ENCODE results near the gene THY1. TPM values are rescaled to one million over a fixed set of nuclear protein-coding genes. Genes with fewer than 3 reads are reported as not detected.

Gene THY1
- total RNA-seq, 1 experiment from 2014 or later = 1.1 TPM

DNA sequence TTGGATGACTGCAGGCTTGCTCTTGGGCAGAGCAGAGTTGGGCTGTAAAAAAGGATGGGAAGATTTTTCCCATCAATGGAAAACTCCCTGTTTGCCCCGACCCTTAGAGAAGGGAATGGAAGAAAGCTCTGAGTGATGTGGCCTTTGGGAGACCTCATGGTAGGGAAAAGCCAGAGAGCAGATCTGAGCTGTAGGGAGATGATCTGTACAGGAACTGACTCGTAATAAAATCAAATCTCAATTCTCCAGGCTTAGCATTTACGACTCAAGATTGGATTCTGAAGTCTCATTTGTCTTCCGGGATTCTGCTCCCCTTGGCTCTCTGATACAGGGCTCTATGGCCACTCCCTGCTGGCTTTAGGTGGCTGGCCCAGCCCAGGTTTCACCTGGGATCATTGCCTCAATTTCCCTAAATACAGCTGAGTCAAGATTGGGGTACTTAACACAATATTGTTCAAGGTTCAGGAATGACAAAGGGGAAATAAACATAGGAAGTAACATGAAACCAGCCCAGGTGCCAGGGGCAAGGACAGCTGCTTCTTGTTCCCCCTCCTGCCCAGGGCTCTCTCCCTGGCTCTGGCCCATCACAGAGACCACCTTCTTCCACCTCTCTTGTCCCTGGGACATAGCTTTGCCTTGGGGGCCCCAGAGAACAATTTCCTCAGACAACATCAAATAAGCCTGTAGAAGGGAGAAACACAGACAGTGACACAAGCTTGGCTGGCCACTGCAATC, 38.4 kb upstream of the THY1 start:
- no peaks in the 10 kb centered on the region for H3K27me3 ChIP-seq (ENCODE audit: insufficient read depth, low read length)
- H3K79me2 ChIP-seq (ENCODE audit: insufficient read depth, low read length) = no peaks in the 10 kb centered on the region
- ChIA-PET RAD21 (ENCODE audit: low non-redundant PET in 1 of 2, low total read pairs in 2 of 2, uncharacterized antibody in 2 of 2, unreplicated experiment in 2 of 2) (no interaction called here), CTCF (interaction anchor here (0.8 to 1.2 kb wide), 2 partner anchors 105 to 121 kb away, joined by 3 read pairs; no protein-coding TSS in a partner anchor), POLR2A (no interaction called here)
- no peaks in the 10 kb centered on the region for H3K9me3 ChIP-seq (ENCODE audit: control insufficient read depth in 1 of 2, insufficient read depth in 1 of 2, low read depth in 1 of 2, low read length in 2 of 2)
- no peak for TF ChIP-seq POLR2AphosphoS5 (IDR thresholded peaks at IDR 0.05; ENCODE audit: low read depth, low read length)
- TF ChIP-seq YY1 (IDR thresholded peaks at IDR 0.05; ENCODE audit: extremely low read depth, insufficient replicate concordance, low read depth, low read length) = no peak
- TF ChIP-seq SIN3A (IDR thresholded peaks at IDR 0.05; ENCODE audit: low read depth) = no peak
- TF ChIP-seq ZFX (IDR thresholded peaks at IDR 0.05) = no peak
- TF ChIP-seq, protein P1, sequence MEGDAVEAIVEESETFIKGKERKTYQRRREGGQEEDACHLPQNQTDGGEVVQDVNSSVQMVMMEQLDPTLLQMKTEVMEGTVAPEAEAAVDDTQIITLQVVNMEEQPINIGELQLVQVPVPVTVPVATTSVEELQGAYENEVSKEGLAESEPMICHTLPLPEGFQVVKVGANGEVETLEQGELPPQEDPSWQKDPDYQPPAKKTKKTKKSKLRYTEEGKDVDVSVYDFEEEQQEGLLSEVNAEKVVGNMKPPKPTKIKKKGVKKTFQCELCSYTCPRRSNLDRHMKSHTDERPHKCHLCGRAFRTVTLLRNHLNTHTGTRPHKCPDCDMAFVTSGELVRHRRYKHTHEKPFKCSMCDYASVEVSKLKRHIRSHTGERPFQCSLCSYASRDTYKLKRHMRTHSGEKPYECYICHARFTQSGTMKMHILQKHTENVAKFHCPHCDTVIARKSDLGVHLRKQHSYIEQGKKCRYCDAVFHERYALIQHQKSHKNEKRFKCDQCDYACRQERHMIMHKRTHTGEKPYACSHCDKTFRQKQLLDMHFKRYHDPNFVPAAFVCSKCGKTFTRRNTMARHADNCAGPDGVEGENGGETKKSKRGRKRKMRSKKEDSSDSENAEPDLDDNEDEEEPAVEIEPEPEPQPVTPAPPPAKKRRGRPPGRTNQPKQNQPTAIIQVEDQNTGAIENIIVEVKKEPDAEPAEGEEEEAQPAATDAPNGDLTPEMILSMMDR (IDR thresholded peaks at IDR 0.05 in 2 of 3, conservative IDR thresholded peaks at IDR 0.05 in 1 of 3; ENCODE audit: borderline replicate concordance in 1 of 3, insufficient read depth in 1 of 3, low read depth in 2 of 3, low read length in 2 of 3) = no peak
- TF ChIP-seq, protein P2, sequence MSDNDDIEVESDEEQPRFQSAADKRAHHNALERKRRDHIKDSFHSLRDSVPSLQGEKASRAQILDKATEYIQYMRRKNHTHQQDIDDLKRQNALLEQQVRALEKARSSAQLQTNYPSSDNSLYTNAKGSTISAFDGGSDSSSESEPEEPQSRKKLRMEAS (IDR thresholded peaks at IDR 0.05) = no peak
- TF ChIP-seq EZH2phosphoT487 (IDR thresholded peaks at IDR 0.05; ENCODE audit: borderline replicate concordance) = no peak
- no peak for TF ChIP-seq ZNF274 (IDR thresholded peaks at IDR 0.05; ENCODE audit: low read depth, low read length)
- TF ChIP-seq CEBPB (IDR thresholded peaks at IDR 0.05; ENCODE audit: low read depth) = no peak
- TF ChIP-seq ELF1 (IDR thresholded peaks at IDR 0.05; ENCODE audit: borderline replicate concordance, low read depth) = no peak
- TF ChIP-seq SP1 (IDR thresholded peaks at IDR 0.05; ENCODE audit: low read depth) = no peak
- TF ChIP-seq TCF7L2 (IDR thresholded peaks at IDR 0.05; ENCODE audit: borderline replicate concordance, extremely low read depth, insufficient read depth, insufficient read length) = no peak
- no peak for TF ChIP-seq SRF (IDR thresholded peaks at IDR 0.05; ENCODE audit: low read depth)
- no peak for TF ChIP-seq FOSL1 (IDR thresholded peaks at IDR 0.05; ENCODE audit: low read depth)
- no peaks in the 10 kb centered on the region for H4K20me1 ChIP-seq (ENCODE audit: insufficient read depth)
- BruUV-seq (replicated peaks) = no TSS peak
- H3K9ac ChIP-seq (ENCODE audit: low read length) = no peak overlapping the region
- no peak overlapping the region for H2AFZ ChIP-seq (ENCODE audit: low read depth, low read length, poor library complexity, severe bottlenecking)
- H3K27ac ChIP-seq (ENCODE audit: low read depth, low read length) = no peak overlapping the region
- H3K9me2 ChIP-seq (ENCODE audit: insufficient read depth) = no peaks in the 10 kb centered on the region
- peaks cover 7 to 11% of the 10 kb centered on the region in 2 experiments; a peak in 2 of 4 replicates for H3K4me1 ChIP-seq (ENCODE audit: control insufficient read depth in 1 of 2, insufficient read depth in 2 of 2, low read length in 2 of 2)
- H3K4me3 ChIP-seq (replicated peaks in 1 of 2; ENCODE audit: low read depth in 1 of 2, low read length in 2 of 2) = no peak overlapping the region
- no peak overlapping the region for H3K4me2 ChIP-seq (ENCODE audit: low read length)
- no peaks in the 10 kb centered on the region for H3K36me3 ChIP-seq (ENCODE audit: control insufficient read depth in 1 of 2, insufficient read depth in 2 of 2, low read length in 2 of 2)
- ATAC-seq = no peak
- DNase-seq (ENCODE audit: low read depth, low spot score) = no peak
- intact Hi-C loops (cut with micrococcal nuclease) = no loop called here
